ENCODE measurements around the gene SLC35F3. TPM values are rescaled to one million over a fixed set of nuclear protein-coding genes. Genes with fewer than 3 reads are reported as not detected.
A peak's percentile ranks its signal among the peaks of the same experiment; 100 is the strongest.

Gene SLC35F3
- polyA plus RNA-seq, 3 donors from 2014 or later: not detected

- Mint-ChIP-seq H3K27ac (no peak overlapping the region), H3K27me3 (ENCODE audit: low read depth in 3 of 3) (peaks cover 6 to 12% (median 7%) of the 10 kb centered on the region in 3 donors), H3K36me3 (peaks cover 0 to 5% (median 4%) of the 10 kb centered on the region in 3 donors), H3K4me1 (no peaks in the 10 kb centered on the region), H3K4me3 (no peak overlapping the region), H3K9me3 (peaks cover 0 to 13% (median 3%) of the 10 kb centered on the region in 6 donors)
- no peak for DNase-seq
Observed at GRCh38 chr1:234258071-234258470, 353.6 kb downstream of the SLC35F3 start.

GRCh38 chr1:234260578-234260977 is 356.1 kb downstream of the SLC35F3 start:
- H3K9me3 Mint-ChIP-seq: peaks cover 0 to 13% (median 3%) of the 10 kb centered on the region in 6 donors
- peaks cover 7 to 10% (median 9%) of the 10 kb centered on the region in 3 donors for H3K27me3 Mint-ChIP-seq (ENCODE audit: low read depth in 3 of 3)
- no peak overlapping the region for H3K4me3 Mint-ChIP-seq
- no peak for DNase-seq
- peaks cover 0 to 5% (median 4%) of the 10 kb centered on the region in 3 donors for H3K36me3 Mint-ChIP-seq
- H3K4me1 Mint-ChIP-seq: no peaks in the 10 kb centered on the region
- no peak overlapping the region for H3K27ac Mint-ChIP-seq

GRCh38 chr1:234261545-234261944 is 357.1 kb downstream of the SLC35F3 start:
- Mint-ChIP-seq H3K9me3 (peaks cover 0 to 13% (median 3%) of the 10 kb centered on the region in 6 donors), H3K4me1 (no peaks in the 10 kb centered on the region), H3K4me3 (no peak overlapping the region), H3K36me3 (peaks cover 0 to 5% (median 4%) of the 10 kb centered on the region in 3 donors), H3K27me3 (ENCODE audit: low read depth in 3 of 3) (peaks cover 3 to 9% (median 7%) of the 10 kb centered on the region in 3 donors), H3K27ac (no peak overlapping the region)
- DNase-seq: no peak

- H3K4me1 Mint-ChIP-seq: no peaks in the 10 kb centered on the region
- H3K9me3 Mint-ChIP-seq: peaks cover 0 to 12% (median 2%) of the 10 kb centered on the region in 6 donors
- H3K27me3 Mint-ChIP-seq (ENCODE audit: low read depth in 3 of 3): peaks cover 2 to 9% (median 5%) of the 10 kb centered on the region in 3 donors
- no peak overlapping the region for H3K27ac Mint-ChIP-seq
- DNase-seq: no peak
- peaks cover 0 to 4% (median 4%) of the 10 kb centered on the region in 3 donors for H3K36me3 Mint-ChIP-seq
- H3K4me3 Mint-ChIP-seq: no peak overlapping the region
Observed at GRCh38 chr1:234262007-234262753, 357.7 kb downstream of the SLC35F3 start.

GRCh38 chr1:234262754-234263105 is 358.3 kb downstream of the SLC35F3 start:
- DNase-seq: no peak
- Mint-ChIP-seq H3K4me3 (no peak overlapping the region), H3K27me3 (ENCODE audit: low read depth in 3 of 3) (peaks cover 2 to 7% (median 3%) of the 10 kb centered on the region in 3 donors), H3K4me1 (no peaks in the 10 kb centered on the region), H3K36me3 (peaks cover 0 to 4% (median 0%) of the 10 kb centered on the region in 3 donors), H3K27ac (no peak overlapping the region), H3K9me3 (peaks cover 0 to 7% (median 1%) of the 10 kb centered on the region in 6 donors)

- Mint-ChIP-seq H3K27ac (no peak overlapping the region), H3K9me3 (no peaks in the 10 kb centered on the region), H3K4me1 (no peaks in the 10 kb centered on the region), H3K4me3 (no peak overlapping the region), H3K36me3 (no peaks in the 10 kb centered on the region), H3K27me3 (ENCODE audit: low read depth in 3 of 3) (peaks cover 0 to 7% (median 3%) of the 10 kb centered on the region in 3 donors)
- DNase-seq: no peak
Observed at GRCh38 chr1:234264832-234265231, 360.4 kb downstream of the SLC35F3 start.

- Mint-ChIP-seq H3K4me1 (no peaks in the 10 kb centered on the region), H3K9me3 (no peaks in the 10 kb centered on the region), H3K27ac (no peak overlapping the region), H3K4me3 (no peak overlapping the region), H3K36me3 (no peaks in the 10 kb centered on the region), H3K27me3 (ENCODE audit: low read depth in 3 of 3) (peaks cover 0 to 7% (median 3%) of the 10 kb centered on the region in 3 donors)
- no peak for DNase-seq
Observed at GRCh38 chr1:234265321-234265720, 360.8 kb downstream of the SLC35F3 start.

GRCh38 chr1:234265861-234266260 is 361.4 kb downstream of the SLC35F3 start:
- H3K27ac Mint-ChIP-seq: peak overlapping the region in 1 of 6 donors; percentile 17
- DNase-seq: no peak
- H3K36me3 Mint-ChIP-seq: no peaks in the 10 kb centered on the region
- H3K4me3 Mint-ChIP-seq: no peak overlapping the region
- no peaks in the 10 kb centered on the region for H3K4me1 Mint-ChIP-seq
- H3K9me3 Mint-ChIP-seq: no peaks in the 10 kb centered on the region
- peaks cover 0 to 5% (median 1%) of the 10 kb centered on the region in 3 donors for H3K27me3 Mint-ChIP-seq (ENCODE audit: low read depth in 3 of 3)

GRCh38 chr1:234270093-234270492 is 365.6 kb downstream of the SLC35F3 start:
- no peak for DNase-seq
- H3K27ac Mint-ChIP-seq: no peak overlapping the region

GRCh38 chr1:234270581-234271242 is 366.2 kb downstream of the SLC35F3 start:
- Mint-ChIP-seq H3K36me3 (no peaks in the 10 kb centered on the region), H3K9me3 (peaks cover 0 to 1% (median 0%) of the 10 kb centered on the region in 6 donors), H3K27ac (no peak overlapping the region), H3K27me3 (ENCODE audit: low read depth in 3 of 3) (peaks cover 0 to 10% (median 2%) of the 10 kb centered on the region in 3 donors), H3K4me1 (no peaks in the 10 kb centered on the region), H3K4me3 (no peak overlapping the region)
- DNase-seq: no peak

More at GRCh38 chr1:234270093-234270492, 365.6 kb downstream of the SLC35F3 start:
- H3K4me3 Mint-ChIP-seq: no peak overlapping the region
- no peaks in the 10 kb centered on the region for H3K4me1 Mint-ChIP-seq
- peaks cover 0 to 10% (median 0%) of the 10 kb centered on the region in 3 donors for H3K27me3 Mint-ChIP-seq (ENCODE audit: low read depth in 3 of 3)
- no peaks in the 10 kb centered on the region for H3K36me3 Mint-ChIP-seq
- H3K9me3 Mint-ChIP-seq: peaks cover 0 to 1% (median 0%) of the 10 kb centered on the region in 6 donors

- Mint-ChIP-seq H3K36me3 (no peaks in the 10 kb centered on the region), H3K4me1 (no peaks in the 10 kb centered on the region), H3K4me3 (no peak overlapping the region), H3K27me3 (ENCODE audit: low read depth in 3 of 3) (peaks cover 0 to 10% (median 2%) of the 10 kb centered on the region in 3 donors), H3K27ac (no peak overlapping the region), H3K9me3 (peaks cover 0 to 1% (median 0%) of the 10 kb centered on the region in 6 donors)
- DNase-seq: no peak
Observed at GRCh38 chr1:234271243-234271606, 366.7 kb downstream of the SLC35F3 start.

GRCh38 chr1:234272656-234273312 is 368.3 kb downstream of the SLC35F3 start:
- peaks cover 0 to 1% (median 0%) of the 10 kb centered on the region in 6 donors for H3K9me3 Mint-ChIP-seq
- no peaks in the 10 kb centered on the region for H3K36me3 Mint-ChIP-seq
- H3K27ac Mint-ChIP-seq: no peak overlapping the region
- H3K4me3 Mint-ChIP-seq: no peak overlapping the region
- H3K27me3 Mint-ChIP-seq (ENCODE audit: low read depth in 3 of 3): peaks cover 0 to 10% (median 2%) of the 10 kb centered on the region in 3 donors
- DNase-seq: no peak
- no peaks in the 10 kb centered on the region for H3K4me1 Mint-ChIP-seq

- Mint-ChIP-seq H3K27ac (no peak overlapping the region), H3K4me1 (no peaks in the 10 kb centered on the region), H3K9me3 (peaks cover 0 to 1% (median 0%) of the 10 kb centered on the region in 6 donors), H3K4me3 (no peak overlapping the region), H3K36me3 (no peaks in the 10 kb centered on the region), H3K27me3 (ENCODE audit: low read depth in 3 of 3) (peaks cover 0 to 10% (median 5%) of the 10 kb centered on the region in 3 donors)
- no peak for DNase-seq
Observed at GRCh38 chr1:234273981-234274380, 369.5 kb downstream of the SLC35F3 start.

Measured in immature natural killer cell (primary cell).